ENCODE results near the gene COQ10A. TPM values are rescaled to one million over a fixed set of nuclear protein-coding genes. Genes with fewer than 3 reads are reported as not detected.
A peak's percentile ranks its signal among the peaks of the same experiment; 100 is the strongest.

COQ10A gene
- total and polyA plus RNA-seq, 9 of the 15 experiments (the other 6 are each of a cell fraction or from before 2014, with no cell fraction given), result 3.1 to 26.4 (median 12.7) TPM

DNA sequence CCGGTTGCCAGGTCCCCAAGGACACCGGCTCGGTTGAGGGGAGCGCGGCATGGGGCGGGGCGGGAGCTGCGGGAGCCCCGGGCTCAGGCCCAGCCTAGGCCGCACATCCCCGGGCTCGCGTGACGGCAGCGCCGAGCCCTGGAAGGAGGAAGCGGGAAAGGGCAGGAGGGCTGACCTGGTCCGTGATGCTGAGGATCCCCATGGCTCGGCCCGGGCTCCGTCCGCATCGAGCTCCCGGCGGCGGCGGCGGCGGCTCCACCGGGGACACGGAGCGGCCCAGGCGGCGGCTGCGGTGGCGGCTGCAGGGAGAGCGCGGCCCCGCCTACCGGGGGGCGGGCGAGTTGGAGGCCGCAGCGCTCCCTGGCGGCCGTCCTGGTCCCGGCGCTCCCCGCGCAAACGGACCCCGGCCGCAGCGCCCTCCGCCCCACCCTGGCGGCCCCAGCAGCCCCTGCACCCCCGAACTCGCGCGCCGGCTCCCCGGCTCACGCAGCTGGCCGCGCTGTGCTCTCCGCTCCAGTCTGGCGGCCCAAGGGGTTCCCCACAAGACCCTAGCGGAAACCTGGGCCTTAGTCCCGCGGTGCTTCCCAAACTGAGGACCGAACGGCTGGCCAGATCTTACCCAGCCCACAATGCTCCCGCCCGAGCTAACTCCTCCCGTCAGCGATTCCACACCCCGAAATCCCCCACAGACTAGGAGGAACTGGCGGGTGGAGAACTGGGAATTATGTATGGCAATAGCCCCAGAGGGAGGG lies 8.5 kb upstream of the COQ10A start, which contains the start of gene ANKRD52 (continued):
- TF ChIP-seq NCOA4 (IDR thresholded peaks at IDR 0.05; ENCODE audit: partially characterized antibody), result no peak
- no peak for TF ChIP-seq CHCHD3 (CRISPR knock-in tag; IDR thresholded peaks at IDR 0.05)
- TF ChIP-seq GATAD2A (IDR thresholded peaks at IDR 0.05), result peak; percentile 78; the same call in 1 of the 2 replicates
- TF ChIP-seq, protein P1, sequence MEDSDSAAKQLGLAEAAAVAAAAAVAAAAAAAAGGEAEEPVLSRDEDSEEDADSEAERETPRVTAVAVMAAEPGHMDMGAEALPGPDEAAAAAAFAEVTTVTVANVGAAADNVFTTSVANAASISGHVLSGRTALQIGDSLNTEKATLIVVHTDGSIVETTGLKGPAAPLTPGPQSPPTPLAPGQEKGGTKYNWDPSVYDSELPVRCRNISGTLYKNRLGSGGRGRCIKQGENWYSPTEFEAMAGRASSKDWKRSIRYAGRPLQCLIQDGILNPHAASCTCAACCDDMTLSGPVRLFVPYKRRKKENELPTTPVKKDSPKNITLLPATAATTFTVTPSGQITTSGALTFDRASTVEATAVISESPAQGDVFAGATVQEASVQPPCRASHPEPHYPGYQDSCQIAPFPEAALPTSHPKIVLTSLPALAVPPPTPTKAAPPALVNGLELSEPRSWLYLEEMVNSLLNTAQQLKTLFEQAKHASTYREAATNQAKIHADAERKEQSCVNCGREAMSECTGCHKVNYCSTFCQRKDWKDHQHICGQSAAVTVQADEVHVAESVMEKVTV (CRISPR knock-in tag; IDR thresholded peaks at IDR 0.05), result no peak
- TF ChIP-seq ZBTB1 (CRISPR knock-in tag; IDR thresholded peaks at IDR 0.05; ENCODE audit: borderline replicate concordance, low read depth), result peak; percentile 87
- peak; percentile 62 for TF ChIP-seq CCNT2 (IDR thresholded peaks at IDR 0.05; ENCODE audit: borderline replicate concordance, extremely low read depth, insufficient read length, low read depth, low read length)
- TF ChIP-seq MECOM (CRISPR knock-in tag; IDR thresholded peaks at IDR 0.05), result no peak
- TF ChIP-seq POLR2G (IDR thresholded peaks at IDR 0.05; ENCODE audit: low read depth, low read length), result peak; percentile 80
- no peak for TF ChIP-seq ZNF143 (CRISPR knock-in tag; IDR thresholded peaks at IDR 0.05)
- no peak for TF ChIP-seq FOXK1 (CRISPR knock-in tag; IDR thresholded peaks at IDR 0.05; ENCODE audit: borderline replicate concordance)
- TF ChIP-seq GABPB1 (CRISPR knock-in tag; IDR thresholded peaks at IDR 0.05), result peak; percentile 51; the same call in 1 of the 2 replicates
- no peak for TF ChIP-seq NR4A1 (CRISPR knock-in tag; IDR thresholded peaks at IDR 0.05)
- 0 out of 2 replicates have a peak, but pooled peaks have one; percentile 22 for TF ChIP-seq NR4A1 (tag; IDR thresholded peaks at IDR 0.05)
- no peak for TF ChIP-seq ZKSCAN8 (CRISPR knock-in tag; IDR thresholded peaks at IDR 0.05)
- TF ChIP-seq, protein P2, sequence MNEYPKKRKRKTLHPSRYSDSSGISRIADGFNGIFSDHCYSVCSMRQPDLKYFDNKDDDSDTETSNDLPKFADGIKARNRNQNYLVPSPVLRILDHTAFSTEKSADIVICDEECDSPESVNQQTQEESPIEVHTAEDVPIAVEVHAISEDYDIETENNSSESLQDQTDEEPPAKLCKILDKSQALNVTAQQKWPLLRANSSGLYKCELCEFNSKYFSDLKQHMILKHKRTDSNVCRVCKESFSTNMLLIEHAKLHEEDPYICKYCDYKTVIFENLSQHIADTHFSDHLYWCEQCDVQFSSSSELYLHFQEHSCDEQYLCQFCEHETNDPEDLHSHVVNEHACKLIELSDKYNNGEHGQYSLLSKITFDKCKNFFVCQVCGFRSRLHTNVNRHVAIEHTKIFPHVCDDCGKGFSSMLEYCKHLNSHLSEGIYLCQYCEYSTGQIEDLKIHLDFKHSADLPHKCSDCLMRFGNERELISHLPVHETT (CRISPR knock-in tag; conservative IDR thresholded peaks at IDR 0.05 in 1 of 2, IDR thresholded peaks at IDR 0.05 in 1 of 2), result peak in 1 of 2 experiments; percentile 88; a peak in 3 of 4 replicates
- TF ChIP-seq, protein P3, sequence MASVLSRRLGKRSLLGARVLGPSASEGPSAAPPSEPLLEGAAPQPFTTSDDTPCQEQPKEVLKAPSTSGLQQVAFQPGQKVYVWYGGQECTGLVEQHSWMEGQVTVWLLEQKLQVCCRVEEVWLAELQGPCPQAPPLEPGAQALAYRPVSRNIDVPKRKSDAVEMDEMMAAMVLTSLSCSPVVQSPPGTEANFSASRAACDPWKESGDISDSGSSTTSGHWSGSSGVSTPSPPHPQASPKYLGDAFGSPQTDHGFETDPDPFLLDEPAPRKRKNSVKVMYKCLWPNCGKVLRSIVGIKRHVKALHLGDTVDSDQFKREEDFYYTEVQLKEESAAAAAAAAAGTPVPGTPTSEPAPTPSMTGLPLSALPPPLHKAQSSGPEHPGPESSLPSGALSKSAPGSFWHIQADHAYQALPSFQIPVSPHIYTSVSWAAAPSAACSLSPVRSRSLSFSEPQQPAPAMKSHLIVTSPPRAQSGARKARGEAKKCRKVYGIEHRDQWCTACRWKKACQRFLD (CRISPR knock-in tag; IDR thresholded peaks at IDR 0.05), result peak; percentile 60; the same call in 1 of the 2 replicates
- TF ChIP-seq, protein P4, sequence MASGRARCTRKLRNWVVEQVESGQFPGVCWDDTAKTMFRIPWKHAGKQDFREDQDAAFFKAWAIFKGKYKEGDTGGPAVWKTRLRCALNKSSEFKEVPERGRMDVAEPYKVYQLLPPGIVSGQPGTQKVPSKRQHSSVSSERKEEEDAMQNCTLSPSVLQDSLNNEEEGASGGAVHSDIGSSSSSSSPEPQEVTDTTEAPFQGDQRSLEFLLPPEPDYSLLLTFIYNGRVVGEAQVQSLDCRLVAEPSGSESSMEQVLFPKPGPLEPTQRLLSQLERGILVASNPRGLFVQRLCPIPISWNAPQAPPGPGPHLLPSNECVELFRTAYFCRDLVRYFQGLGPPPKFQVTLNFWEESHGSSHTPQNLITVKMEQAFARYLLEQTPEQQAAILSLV (tag; IDR thresholded peaks at IDR 0.05), result no peak
- TF ChIP-seq, protein P5, sequence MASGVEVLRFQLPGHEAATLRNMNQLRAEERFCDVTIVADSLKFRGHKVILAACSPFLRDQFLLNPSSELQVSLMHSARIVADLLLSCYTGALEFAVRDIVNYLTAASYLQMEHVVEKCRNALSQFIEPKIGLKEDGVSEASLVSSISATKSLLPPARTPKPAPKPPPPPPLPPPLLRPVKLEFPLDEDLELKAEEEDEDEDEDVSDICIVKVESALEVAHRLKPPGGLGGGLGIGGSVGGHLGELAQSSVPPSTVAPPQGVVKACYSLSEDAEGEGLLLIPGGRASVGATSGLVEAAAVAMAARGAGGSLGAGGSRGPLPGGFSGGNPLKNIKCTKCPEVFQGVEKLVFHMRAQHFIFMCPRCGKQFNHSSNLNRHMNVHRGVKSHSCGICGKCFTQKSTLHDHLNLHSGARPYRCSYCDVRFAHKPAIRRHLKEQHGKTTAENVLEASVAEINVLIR (CRISPR knock-in tag; IDR thresholded peaks at IDR 0.05), result no peak
- TF ChIP-seq PHF20 (IDR thresholded peaks at IDR 0.05; ENCODE audit: partially characterized antibody), result peak; percentile 76
- no peak for TF ChIP-seq NBN (IDR thresholded peaks at IDR 0.05; ENCODE audit: low read depth)
- no peak for TF ChIP-seq ZSCAN29 (IDR thresholded peaks at IDR 0.05)
- TF ChIP-seq TEAD2 (tag; IDR thresholded peaks at IDR 0.05), result no peak

All from K562 (cell line).